ENCODE measurements around the gene ARHGEF19.
A peak's percentile ranks its signal among the peaks of the same experiment; 100 is the strongest.

Gene ARHGEF19

GRCh38 chr1:16181887-16182719 is 30.3 kb downstream of the ARHGEF19 start:
- H3K27ac ChIP-seq = no peak overlapping the region
- TF ChIP-seq CTCF (conservative IDR thresholded peaks at IDR 0.05) = no peak

- H3K27ac ChIP-seq = no peak overlapping the region
- TF ChIP-seq CTCF (conservative IDR thresholded peaks at IDR 0.05) = no peak
These were observed 32.1 kb downstream of the ARHGEF19 start for GRCh38 chr1:16180291-16180824.

GRCh38 chr1:16178596-16179497 is 33.6 kb downstream of the ARHGEF19 start:
- peak overlapping the region; percentile 91; the same call in 1 of the 2 replicates for H3K27ac ChIP-seq
- no peak for TF ChIP-seq CTCF (conservative IDR thresholded peaks at IDR 0.05)

GRCh38 chr1:16177306-16177705 is 35.1 kb downstream of the ARHGEF19 start:
- no peak for TF ChIP-seq CTCF (conservative IDR thresholded peaks at IDR 0.05)
- peak overlapping the region; percentile 91 for H3K27ac ChIP-seq

- no peak for TF ChIP-seq CTCF (conservative IDR thresholded peaks at IDR 0.05)
- peak overlapping the region; percentile 91 for H3K27ac ChIP-seq
These were observed 35.8 kb downstream of the ARHGEF19 start for GRCh38 chr1:16176653-16177052.

- H3K27ac ChIP-seq = peak overlapping the region; percentile 91
- TF ChIP-seq CTCF (conservative IDR thresholded peaks at IDR 0.05) = no peak
These were observed 36.6 kb downstream of the ARHGEF19 start for GRCh38 chr1:16175610-16176553.

Data from VCaP (cell line).